Activated CD8-positive, alpha-beta memory T cell treated with anti-CD3 and anti-CD28 coated beads, Interleukin-2, amount 50 U/mL, for 1 hour (primary cell): ENCODE measurements around the gene C12orf76.

Experiments
- DNase-seq: peaks from one replicate; pipeline ENCODE4 v3.0.0-alpha.2; 2020; ENCODE audit errors: extremely low read depth

Gene C12orf76

GRCh38 chr12:109995686-109996482 lies 52.4 kb downstream of the C12orf76 start, which contains the start of gene GIT2:
GIT2 (minus strand) TSS chr12:109996368; CDS start chr12:109996224, 144 bp downstream.
- peak; percentile 87 for DNase-seq

- no peak for DNase-seq
Measured at GRCh38 chr12:109995361-109995685, 53.0 kb downstream of the C12orf76 start.

GRCh38 chr12:109994401-109995175 lies 53.7 kb downstream of the C12orf76 start:
- DNase-seq, result no peak

- DNase-seq, result no peak
Measured at GRCh38 chr12:109993091-109993490, 55.2 kb downstream of the C12orf76 start.

GRCh38 chr12:109991586-109991985 lies 56.7 kb downstream of the C12orf76 start:
- DNase-seq, result no peak
